Mesenchymal stem cell (in vitro differentiated cells and primary cell): ENCODE measurements around the gene BRCA2.

ENCODE experiments used
- DNase-seq: peaks from one replicate; pipeline ENCODE4 v3.0.0-alpha.2; 2013
- H2AFZ ChIP-seq: one replicate; pipeline ENCODE4 v1.6.1; 2013; ENCODE audit warnings: low read depth, mild to moderate bottlenecking, control low read depth, inconsistent platforms, low read length, moderate library complexity
- H2AK5ac ChIP-seq: 2 replicates; pipeline ENCODE4 v1.6.1; 2013; ENCODE audit warnings: low read length, moderate library complexity, mild to moderate bottlenecking, inconsistent platforms; ENCODE audit not compliant: severe bottlenecking
- H2BK120ac ChIP-seq: one replicate; pipeline ENCODE4 v1.6.1; 2013; ENCODE audit warnings: low read depth, mild to moderate bottlenecking, inconsistent platforms, low read length, moderate library complexity
- H2BK12ac ChIP-seq, 2 experiments: one replicate each; pipeline ENCODE4 v1.6.1; 2013; ENCODE audit warnings: inconsistent platforms in 2 of 2, low read length in 2 of 2, mild to moderate bottlenecking in 2 of 2, moderate library complexity in 2 of 2, control low read depth in 1 of 2
- H2BK15ac ChIP-seq: one replicate; pipeline ENCODE4 v1.6.1; 2013; ENCODE audit warnings: mild to moderate bottlenecking, low read depth, inconsistent platforms; ENCODE audit not compliant: poor library complexity, severe bottlenecking
- H2BK5ac ChIP-seq: 2 replicates; pipeline ENCODE4 v1.6.1; 2013; ENCODE audit warnings: low read depth, mild to moderate bottlenecking, low read length, control low read depth, inconsistent platforms; ENCODE audit not compliant: poor library complexity, severe bottlenecking
- H3K14ac ChIP-seq, 2 experiments: one replicate each; pipeline ENCODE4 v1.6.1; 2013; ENCODE audit warnings: inconsistent platforms in 2 of 2, low read length in 2 of 2, control low read depth in 1 of 2, mild to moderate bottlenecking in 1 of 2, moderate library complexity in 1 of 2
- H3K18ac ChIP-seq, 2 experiments: one replicate each; pipeline ENCODE4 v1.6.1; 2013; ENCODE audit warnings: inconsistent platforms in 2 of 2, low read length in 2 of 2, control low read depth in 1 of 2, low read depth in 1 of 2, mild to moderate bottlenecking in 1 of 2
- H3K23ac ChIP-seq, 2 experiments: one replicate each; pipeline ENCODE4 v1.6.1; 2013; ENCODE audit warnings: inconsistent platforms in 2 of 2, low read length in 2 of 2, mild to moderate bottlenecking in 2 of 2, moderate library complexity in 2 of 2, control low read depth in 1 of 2
- H3K27ac ChIP-seq: 2 replicates; pipeline ENCODE4 v1.5.1; 2013; ENCODE audit warnings: mild to moderate bottlenecking, moderate library complexity, low read length, control low read depth, inconsistent platforms; ENCODE audit not compliant: poor library complexity, severe bottlenecking
- H3K27me3 ChIP-seq, 2 experiments: 2 replicates each; pipeline versions ENCODE4 v1.6.1 to v1.7.0; 2013; ENCODE audit warnings: low read length in 2 of 2, mild to moderate bottlenecking in 2 of 2, moderate library complexity in 2 of 2, control low read depth in 1 of 2, inconsistent platforms in 1 of 2; ENCODE audit not compliant: control insufficient read depth in 1 of 2, insufficient read depth in 1 of 2
- H3K36me3 ChIP-seq, 2 experiments: 2 replicates each; pipeline versions ENCODE4 v1.6.1 to v1.7.0; 2013; ENCODE audit warnings: low read length in 2 of 2, control low read depth in 1 of 2, inconsistent platforms in 1 of 2, low read depth in 1 of 2, mild to moderate bottlenecking in 1 of 2; ENCODE audit not compliant: insufficient read depth in 2 of 2, control insufficient read depth in 1 of 2
- H3K4ac ChIP-seq, 2 experiments: one replicate each; pipeline ENCODE4 v1.6.1; 2013; ENCODE audit warnings: inconsistent platforms in 2 of 2, low read length in 2 of 2, mild to moderate bottlenecking in 2 of 2, moderate library complexity in 2 of 2, control low read depth in 1 of 2, low read depth in 1 of 2
- H3K4me1 ChIP-seq: 2 replicates; pipeline ENCODE4 v1.6.1; 2013; ENCODE audit warnings: low read depth, low read length, control low read depth; ENCODE audit not compliant: control insufficient read depth, insufficient read depth
- H3K4me2 ChIP-seq: 2 replicates; pipeline ENCODE4 v1.6.1; 2013; ENCODE audit warnings: low read length, mild to moderate bottlenecking, inconsistent platforms; ENCODE audit not compliant: poor library complexity, severe bottlenecking
- H3K4me3 ChIP-seq, 2 experiments: 2 replicates each; pipeline versions ENCODE4 v1.5.1 to v1.7.0; 2013; ENCODE audit warnings: low read length in 2 of 2, mild to moderate bottlenecking in 2 of 2, control low read depth in 1 of 2, low read depth in 1 of 2; ENCODE audit not compliant: insufficient read depth in 1 of 2
- H3K79me1 ChIP-seq: replicated peaks from 2 replicates; pipeline ENCODE4 v1.6.1; 2013; ENCODE audit warnings: mild to moderate bottlenecking, control low read depth, low read length, inconsistent platforms; ENCODE audit not compliant: poor library complexity, severe bottlenecking
- H3K9ac ChIP-seq: 2 replicates; pipeline ENCODE4 v1.7.0; 2013; ENCODE audit warnings: mild to moderate bottlenecking, low read length, moderate library complexity
- H3K9me3 ChIP-seq: 2 replicates; pipeline ENCODE4 v1.7.0; 2013; ENCODE audit warnings: mild to moderate bottlenecking, low read length; ENCODE audit not compliant: control insufficient read depth
- H4K8ac ChIP-seq: one replicate; pipeline ENCODE4 v1.6.1; 2013; ENCODE audit warnings: inconsistent platforms, mild to moderate bottlenecking, low read length, moderate library complexity
- H4K91ac ChIP-seq: one replicate; pipeline ENCODE4 v1.6.1; 2013; ENCODE audit warnings: mild to moderate bottlenecking, low read length, inconsistent platforms
- whole genome bisulfite sequencing: methylation state at CpG from one replicate; pipeline ENCODE4 v1.1.7; 2013; ENCODE audit warnings: mixed read lengths; 5-methylcytosine and 5-hydroxymethylcytosine counted together

Gene BRCA2

GRCh38 chr13:32297206-32297605, 18.1 kb upstream of the BRCA2 start:
- no peak overlapping the region for H2BK5ac ChIP-seq
- no peak overlapping the region for H3K4me2 ChIP-seq
- no peak overlapping the region for H2BK12ac ChIP-seq
- no peak overlapping the region for H3K14ac ChIP-seq
- no peak overlapping the region for H3K18ac ChIP-seq
- WGBS: 100% methylated on average over 1 of the region's 2 CpGs
- H3K9me3 ChIP-seq: no peaks in the 10 kb centered on the region
- H4K91ac ChIP-seq: no peak overlapping the region
- H3K36me3 ChIP-seq: peaks cover 0 to 3% of the 10 kb centered on the region in 2 experiments
- H2AK5ac ChIP-seq: no peak overlapping the region
- no peak overlapping the region for H3K9ac ChIP-seq
- peaks cover 25 to 32% of the 10 kb centered on the region in 2 experiments for H3K27me3 ChIP-seq
- no peak overlapping the region for H4K8ac ChIP-seq
- DNase-seq: no peak
- no peak overlapping the region for H3K4ac ChIP-seq
- no peaks in the 10 kb centered on the region for H3K4me1 ChIP-seq
- H3K79me1 ChIP-seq: no peaks in the 10 kb centered on the region
- H2BK120ac ChIP-seq: no peak overlapping the region
- H3K27ac ChIP-seq: no peak overlapping the region
- no peak overlapping the region for H3K23ac ChIP-seq
- no peak overlapping the region for H3K4me3 ChIP-seq
- H2BK15ac ChIP-seq: no peak overlapping the region
- H2AFZ ChIP-seq: no peak overlapping the region

GRCh38 chr13:32298695-32299094, 16.6 kb upstream of the BRCA2 start:
- no peaks in the 10 kb centered on the region for H3K4me1 ChIP-seq
- no peak overlapping the region for H4K91ac ChIP-seq
- H2BK12ac ChIP-seq: no peak overlapping the region
- H2BK15ac ChIP-seq: no peak overlapping the region
- no peaks in the 10 kb centered on the region for H3K9me3 ChIP-seq
- H3K4me3 ChIP-seq: no peak overlapping the region
- H3K27ac ChIP-seq: no peak overlapping the region
- no peak overlapping the region for H3K23ac ChIP-seq
- WGBS: 93% methylated on average over 5 of the region's 6 CpGs
- H3K9ac ChIP-seq: no peak overlapping the region
- no peaks in the 10 kb centered on the region for H3K79me1 ChIP-seq
- H3K27me3 ChIP-seq: peaks cover 25 to 32% of the 10 kb centered on the region in 2 experiments
- no peak overlapping the region for H4K8ac ChIP-seq
- no peak overlapping the region for H3K4ac ChIP-seq
- DNase-seq: no peak
- H2BK5ac ChIP-seq: no peak overlapping the region
- H3K36me3 ChIP-seq: peaks cover 0 to 3% of the 10 kb centered on the region in 2 experiments
- H2AFZ ChIP-seq: no peak overlapping the region
- no peak overlapping the region for H3K14ac ChIP-seq
- H2BK120ac ChIP-seq: no peak overlapping the region
- no peak overlapping the region for H3K4me2 ChIP-seq
- no peak overlapping the region for H2AK5ac ChIP-seq
- no peak overlapping the region for H3K18ac ChIP-seq

GRCh38 chr13:32299893-32300292, 15.4 kb upstream of the BRCA2 start:
- no peak overlapping the region for H3K23ac ChIP-seq
- 81% methylated on average over 4 of the region's 4 CpGs for WGBS
- peaks cover 0 to 3% of the 10 kb centered on the region in 2 experiments for H3K36me3 ChIP-seq

GRCh38 chr13:32300406-32300805, 14.9 kb upstream of the BRCA2 start:
- peaks cover 25 to 32% of the 10 kb centered on the region in 2 experiments for H3K27me3 ChIP-seq
- no peak overlapping the region for H3K27ac ChIP-seq
- 66% methylated on average over 8 of the region's 8 CpGs for WGBS
- H2BK12ac ChIP-seq: no peak overlapping the region
- no peaks in the 10 kb centered on the region for H3K79me1 ChIP-seq
- no peak overlapping the region for H4K91ac ChIP-seq
- no peak overlapping the region for H2BK120ac ChIP-seq
- H2BK5ac ChIP-seq: no peak overlapping the region
- no peak overlapping the region for H3K9ac ChIP-seq
- H4K8ac ChIP-seq: no peak overlapping the region
- no peak overlapping the region for H3K14ac ChIP-seq
- no peak overlapping the region for H3K23ac ChIP-seq
- H2BK15ac ChIP-seq: no peak overlapping the region
- no peak overlapping the region for H3K18ac ChIP-seq
- H3K4me3 ChIP-seq: no peak overlapping the region
- DNase-seq: no peak
- H3K9me3 ChIP-seq: no peaks in the 10 kb centered on the region
- peaks cover 0 to 2% of the 10 kb centered on the region in 2 experiments for H3K36me3 ChIP-seq
- no peaks in the 10 kb centered on the region for H3K4me1 ChIP-seq
- no peak overlapping the region for H2AK5ac ChIP-seq
- no peak overlapping the region for H3K4me2 ChIP-seq
- no peak overlapping the region for H3K4ac ChIP-seq
- no peak overlapping the region for H2AFZ ChIP-seq

More at GRCh38 chr13:32299893-32300292, 15.4 kb upstream of the BRCA2 start:
- H3K4me1 ChIP-seq: no peaks in the 10 kb centered on the region
- H2BK5ac ChIP-seq: no peak overlapping the region
- H4K8ac ChIP-seq: no peak overlapping the region
- no peak for DNase-seq
- no peaks in the 10 kb centered on the region for H3K9me3 ChIP-seq
- H3K4me3 ChIP-seq: no peak overlapping the region
- no peak overlapping the region for H3K4me2 ChIP-seq
- peaks cover 25 to 32% of the 10 kb centered on the region in 2 experiments for H3K27me3 ChIP-seq
- H2BK120ac ChIP-seq: no peak overlapping the region
- no peak overlapping the region for H2BK12ac ChIP-seq
- no peaks in the 10 kb centered on the region for H3K79me1 ChIP-seq
- no peak overlapping the region for H2BK15ac ChIP-seq
- H3K9ac ChIP-seq: no peak overlapping the region
- no peak overlapping the region for H2AK5ac ChIP-seq
- H4K91ac ChIP-seq: no peak overlapping the region
- no peak overlapping the region for H3K14ac ChIP-seq
- no peak overlapping the region for H3K4ac ChIP-seq
- H3K18ac ChIP-seq: no peak overlapping the region
- no peak overlapping the region for H2AFZ ChIP-seq
- H3K27ac ChIP-seq: no peak overlapping the region
